SK-N-SH (cell line): ENCODE results near the gene TASOR2. TPM values are rescaled to one million over a fixed set of nuclear protein-coding genes. Genes with fewer than 3 reads are reported as not detected.

Experiments used
- CTCF ChIA-PET: fragments of 300-600, 350-600 bp; formaldehyde crosslinking; extraction: SDS; loops from one replicate; lab custom pipeline; 2021; lab: Yijun Ruan, JAX
- POLR2A ChIA-PET: fragments of 350-600 bp; sonication (Branson Sonifier 250); formaldehyde crosslinking; extraction: SDS; loops from one replicate; lab custom pipeline; 2020; ENCODE audit warnings: antibody characterized with exemption, inconsistent platforms; lab: Yijun Ruan, JAX
- DNase-seq: peaks from one replicate; pipeline ENCODE4 v3.0.0; 2012
- H2AFZ ChIP-seq: fragments of 200-600 bp; sonication (generic); 2 replicates; pipeline ENCODE4 v1.8.1; 2016; ENCODE audit warnings: antibody characterized with exemption, mild to moderate bottlenecking, low read depth
- H3F3A ChIP-seq: fragments of 200-600 bp; sonication (generic); replicated peaks from 2 replicates; pipeline ENCODE3; 2016; ENCODE audit warnings: antibody characterized with exemption, mild to moderate bottlenecking; ENCODE audit not compliant: insufficient read depth
- H3K27ac ChIP-seq, 2 experiments: fragments of 200-500 bp in 1 of 2; fragments of 200-600 bp in 1 of 2; sonication (Bioruptor generic) in 1 of 2; sonication (generic), shearing (Covaris generic) in 1 of 2; 2 replicates each; pipeline versions ENCODE4 v1.5.1 to v1.6.1; 2014 to 2016; ENCODE audit warnings: low read depth in 2 of 2, inconsistent platforms in 1 of 2, low read length in 1 of 2, mild to moderate bottlenecking in 1 of 2, mixed read lengths in 1 of 2
- H3K27me3 ChIP-seq: fragments of 200-600 bp; sonication (generic), shearing (Covaris generic); 2 replicates; pipeline ENCODE4 v1.6.1; 2016; ENCODE audit warnings: mixed run types; ENCODE audit not compliant: insufficient read depth
- H3K36me3 ChIP-seq, 2 experiments: fragments of 200-500 bp in 1 of 2; fragments of 200-600 bp in 1 of 2; sonication (Bioruptor generic) in 1 of 2; sonication (generic) in 1 of 2; replicated peaks in 1 of 2; 2 replicates each; pipeline versions ENCODE3 to v1.5.1; 2014 to 2016; ENCODE audit warnings: low read length in 1 of 2, mild to moderate bottlenecking in 1 of 2; ENCODE audit not compliant: insufficient read depth in 2 of 2, control insufficient read depth in 1 of 2
- H3K4me1 ChIP-seq, 2 experiments: fragments of 200-500 bp in 1 of 2; fragments of 200-600 bp in 1 of 2; sonication (Bioruptor generic) in 1 of 2; sonication (generic), shearing (Covaris generic) in 1 of 2; 2 replicates each; pipeline versions ENCODE4 v1.5.1 to v1.6.1; 2014 to 2016; ENCODE audit warnings: low read depth in 1 of 2, low read length in 1 of 2, mixed run types in 1 of 2; ENCODE audit not compliant: insufficient read depth in 2 of 2, control insufficient read depth in 1 of 2
- H3K4me2 ChIP-seq: fragments of 200-600 bp; sonication (generic), shearing (Covaris generic); 2 replicates; pipeline ENCODE4 v1.6.1; 2017; ENCODE audit warnings: mixed run types
- H3K4me3 ChIP-seq, 2 experiments: fragments of 200-500 bp in 1 of 2; fragments of 200-600 bp in 1 of 2; sonication (Bioruptor generic) in 1 of 2; sonication (generic), shearing (Covaris generic) in 1 of 2; 2 replicates each; pipeline versions ENCODE4 v1.5.1 to v1.8.1; 2014 to 2016; ENCODE audit warnings: low read depth in 2 of 2, inconsistent platforms in 1 of 2, low read length in 1 of 2, mild to moderate bottlenecking in 1 of 2, mixed read lengths in 1 of 2, moderate library complexity in 1 of 2
- H3K79me2 ChIP-seq: fragments of 200-600 bp; sonication (generic); 2 replicates; pipeline ENCODE4 v1.8.1; 2017; ENCODE audit warnings: mild to moderate bottlenecking; ENCODE audit not compliant: insufficient read depth
- H3K9ac ChIP-seq: fragments of 200-600 bp; sonication (generic); 2 replicates; pipeline ENCODE4 v1.6.1; 2017; ENCODE audit warnings: mixed run types
- H3K9me2 ChIP-seq: fragments of 200-600 bp; sonication (generic); 2 replicates; pipeline ENCODE4 v1.6.1; 2017; ENCODE audit warnings: mixed run types
- H3K9me3 ChIP-seq: fragments of 200-600 bp; sonication (generic); 2 replicates; pipeline ENCODE4 v1.6.1; 2017; ENCODE audit warnings: mixed run types, mild to moderate bottlenecking, moderate library complexity
- H4K20me1 ChIP-seq: fragments of 200-600 bp; sonication (generic); 2 replicates; pipeline ENCODE4 v1.6.1; 2017; ENCODE audit warnings: mild to moderate bottlenecking, mixed run types; ENCODE audit not compliant: insufficient read depth
- EP300 ChIP-seq, 2 experiments: IDR thresholded peaks; 2 replicates each; pipeline versions ENCODE4 v1.4.0 to v1.6.1; 2012; ENCODE audit warnings: borderline replicate concordance in 1 of 2, low read depth in 1 of 2, low read length in 1 of 2
- EZH2phosphoT487 ChIP-seq: fragments of 200-600 bp; sonication (generic); IDR thresholded peaks from 2 replicates; pipeline ENCODE4 v1.6.1; 2017; ENCODE audit warnings: low read depth, mixed run types, mild to moderate bottlenecking, antibody characterized with exemption, moderate library complexity, borderline replicate concordance
- FOSL2 ChIP-seq: IDR thresholded peaks from 2 replicates; pipeline ENCODE4 v1.4.0; 2012; ENCODE audit warnings: low read depth, mild to moderate bottlenecking, moderate library complexity, borderline replicate concordance
- FOXM1 ChIP-seq: IDR thresholded peaks from 2 replicates; pipeline ENCODE4 v1.4.0; 2012; ENCODE audit warnings: low read depth, mild to moderate bottlenecking
- MEF2A ChIP-seq: IDR thresholded peaks from 2 replicates; pipeline ENCODE4 v1.4.0; 2012; ENCODE audit warnings: low read depth, borderline replicate concordance
- RCOR1 ChIP-seq: fragments of 150-350 bp; IDR thresholded peaks from 2 replicates; pipeline ENCODE4 v1.6.1; 2017; ENCODE audit warnings: antibody characterized with exemption, low read length
- SIN3A ChIP-seq: IDR thresholded peaks from 2 replicates; pipeline ENCODE4 v1.6.1; 2012; ENCODE audit warnings: low read depth, mild to moderate bottlenecking, low read length, moderate library complexity, borderline replicate concordance
- SMC3 ChIP-seq: IDR thresholded peaks from 2 replicates; pipeline ENCODE4 v1.6.1; 2012; ENCODE audit warnings: low read depth, low read length, improper control_type of control experiment
- TAF1 ChIP-seq: IDR thresholded peaks from 2 replicates; pipeline ENCODE4 v1.6.1; 2012; ENCODE audit warnings: low read depth, mild to moderate bottlenecking, low read length, moderate library complexity, borderline replicate concordance
- YY1 ChIP-seq: IDR thresholded peaks from 2 replicates; pipeline ENCODE4 v1.4.0; 2012; ENCODE audit warnings: low read depth, mild to moderate bottlenecking
- WGBS: methylation state at CpG from one replicate; pipeline ENCODE4 v1.1.6; 2017; ENCODE audit warnings: low lambda C conversion rate; 5-methylcytosine and 5-hydroxymethylcytosine counted together
- polyA plus RNA-seq, 3 experiments: library from polyadenylated mRNA; depleted of rRNA; stranded (reverse); fragments of >200 nt; gene quantifications; 2 replicates each; pipeline ENCODE4 v1.2.3, GENCODE V29; 2012
- TF ChIP-seq, protein P1 (sequence below): fragments of 200-600 bp; sonication (generic); IDR thresholded peaks from 2 replicates; pipeline ENCODE4 v1.6.1; 2017; ENCODE audit warnings: antibody characterized with exemption, mild to moderate bottlenecking, moderate library complexity
- TF ChIP-seq, protein P2 (sequence below): fragments of 150-350 bp; IDR thresholded peaks from 2 replicates; pipeline ENCODE4 v1.6.1; 2016; ENCODE audit warnings: mild to moderate bottlenecking, low read depth, low read length
- TF ChIP-seq, protein P3 (sequence below): IDR thresholded peaks from 2 replicates; pipeline ENCODE4; 2012
- TF ChIP-seq, protein P4 (sequence below): IDR thresholded peaks from 2 replicates; pipeline ENCODE4 v1.6.1; 2012; ENCODE audit warnings: mild to moderate bottlenecking, low read depth, low read length, moderate library complexity

Gene TASOR2
- polyA plus RNA-seq, 1 of the 3 experiments (the other 2 are of a cell fraction) = 21.2 TPM

GRCh38 chr10:5688587-5688986, 3.9 kb downstream of the TASOR2 start:
- H3K4me3 ChIP-seq = no peak overlapping the region

GRCh38 chr10:5691786-5692185, 7.1 kb downstream of the TASOR2 start:
- ChIA-PET POLR2A (no interaction called here), CTCF (interaction anchor here (0.8 to 1.4 kb wide), 3 partner anchors 22 to 710 kb away, joined by 3 read pairs; no protein-coding TSS in a partner anchor)
- Histone ChIP-seq H3K4me3 (no peak overlapping the region), H3K9me3 (no peaks in the 10 kb centered on the region; the same call in 1 of the 2 replicates), H2AFZ (no peak overlapping the region), H3K4me1 (peaks cover 2 to 14% of the 10 kb centered on the region in 2 experiments; a peak in 3 of 4 replicates), H3K4me2 (no peak overlapping the region), H3K27ac (no peak overlapping the region), H3F3A (no peaks in the 10 kb centered on the region), H3K36me3 (peaks cover 0 to 19% of the 10 kb centered on the region in 2 experiments), H3K9ac (no peak overlapping the region), H4K20me1 (peaks cover 66% of the 10 kb centered on the region), H3K27me3 (no peaks in the 10 kb centered on the region), H3K9me2 (no peaks in the 10 kb centered on the region), H3K79me2 (peaks cover 100% of the 10 kb centered on the region)
- TF ChIP-seq TAF1 (no peak), RCOR1 (no peak), FOSL2 (no peak), EP300 (IDR thresholded peaks at IDR 0.05; ENCODE audit: borderline replicate concordance in 1 of 2, low read depth in 1 of 2, low read length in 1 of 2) (no peak), FOXM1 (no peak), YY1 (no peak)
- TF ChIP-seq, protein P1, sequence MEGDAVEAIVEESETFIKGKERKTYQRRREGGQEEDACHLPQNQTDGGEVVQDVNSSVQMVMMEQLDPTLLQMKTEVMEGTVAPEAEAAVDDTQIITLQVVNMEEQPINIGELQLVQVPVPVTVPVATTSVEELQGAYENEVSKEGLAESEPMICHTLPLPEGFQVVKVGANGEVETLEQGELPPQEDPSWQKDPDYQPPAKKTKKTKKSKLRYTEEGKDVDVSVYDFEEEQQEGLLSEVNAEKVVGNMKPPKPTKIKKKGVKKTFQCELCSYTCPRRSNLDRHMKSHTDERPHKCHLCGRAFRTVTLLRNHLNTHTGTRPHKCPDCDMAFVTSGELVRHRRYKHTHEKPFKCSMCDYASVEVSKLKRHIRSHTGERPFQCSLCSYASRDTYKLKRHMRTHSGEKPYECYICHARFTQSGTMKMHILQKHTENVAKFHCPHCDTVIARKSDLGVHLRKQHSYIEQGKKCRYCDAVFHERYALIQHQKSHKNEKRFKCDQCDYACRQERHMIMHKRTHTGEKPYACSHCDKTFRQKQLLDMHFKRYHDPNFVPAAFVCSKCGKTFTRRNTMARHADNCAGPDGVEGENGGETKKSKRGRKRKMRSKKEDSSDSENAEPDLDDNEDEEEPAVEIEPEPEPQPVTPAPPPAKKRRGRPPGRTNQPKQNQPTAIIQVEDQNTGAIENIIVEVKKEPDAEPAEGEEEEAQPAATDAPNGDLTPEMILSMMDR = no peak
- TF ChIP-seq, protein P2, sequence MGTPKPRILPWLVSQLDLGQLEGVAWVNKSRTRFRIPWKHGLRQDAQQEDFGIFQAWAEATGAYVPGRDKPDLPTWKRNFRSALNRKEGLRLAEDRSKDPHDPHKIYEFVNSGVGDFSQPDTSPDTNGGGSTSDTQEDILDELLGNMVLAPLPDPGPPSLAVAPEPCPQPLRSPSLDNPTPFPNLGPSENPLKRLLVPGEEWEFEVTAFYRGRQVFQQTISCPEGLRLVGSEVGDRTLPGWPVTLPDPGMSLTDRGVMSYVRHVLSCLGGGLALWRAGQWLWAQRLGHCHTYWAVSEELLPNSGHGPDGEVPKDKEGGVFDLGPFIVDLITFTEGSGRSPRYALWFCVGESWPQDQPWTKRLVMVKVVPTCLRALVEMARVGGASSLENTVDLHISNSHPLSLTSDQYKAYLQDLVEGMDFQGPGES = no peak
- TF ChIP-seq, protein P3, sequence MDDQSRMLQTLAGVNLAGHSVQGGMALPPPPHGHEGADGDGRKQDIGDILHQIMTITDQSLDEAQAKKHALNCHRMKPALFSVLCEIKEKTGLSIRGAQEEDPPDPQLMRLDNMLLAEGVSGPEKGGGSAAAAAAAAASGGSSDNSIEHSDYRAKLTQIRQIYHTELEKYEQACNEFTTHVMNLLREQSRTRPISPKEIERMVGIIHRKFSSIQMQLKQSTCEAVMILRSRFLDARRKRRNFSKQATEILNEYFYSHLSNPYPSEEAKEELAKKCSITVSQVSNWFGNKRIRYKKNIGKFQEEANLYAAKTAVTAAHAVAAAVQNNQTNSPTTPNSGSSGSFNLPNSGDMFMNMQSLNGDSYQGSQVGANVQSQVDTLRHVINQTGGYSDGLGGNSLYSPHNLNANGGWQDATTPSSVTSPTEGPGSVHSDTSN = no peak
- no peak for DNase-seq
- 83% methylated on average over 8 of the region's 8 CpGs for WGBS

More at GRCh38 chr10:5688587-5688986, 3.9 kb downstream of the TASOR2 start:
- Histone ChIP-seq H2AFZ (no peak overlapping the region), H3K27me3 (no peaks in the 10 kb centered on the region), H3K4me2 (no peak overlapping the region), H3K79me2 (peaks cover 89% of the 10 kb centered on the region), H3K27ac (no peak overlapping the region)
- CTCF ChIA-PET = interaction anchor here (0.7 kb wide), 1 partner anchor 99 kb away, joined by 3 read pairs; no protein-coding TSS in a partner anchor
- no peak for TF ChIP-seq SMC3
- TF ChIP-seq FOXM1 = no peak
- TF ChIP-seq EZH2phosphoT487 = no peak
- TF ChIP-seq, protein P4, sequence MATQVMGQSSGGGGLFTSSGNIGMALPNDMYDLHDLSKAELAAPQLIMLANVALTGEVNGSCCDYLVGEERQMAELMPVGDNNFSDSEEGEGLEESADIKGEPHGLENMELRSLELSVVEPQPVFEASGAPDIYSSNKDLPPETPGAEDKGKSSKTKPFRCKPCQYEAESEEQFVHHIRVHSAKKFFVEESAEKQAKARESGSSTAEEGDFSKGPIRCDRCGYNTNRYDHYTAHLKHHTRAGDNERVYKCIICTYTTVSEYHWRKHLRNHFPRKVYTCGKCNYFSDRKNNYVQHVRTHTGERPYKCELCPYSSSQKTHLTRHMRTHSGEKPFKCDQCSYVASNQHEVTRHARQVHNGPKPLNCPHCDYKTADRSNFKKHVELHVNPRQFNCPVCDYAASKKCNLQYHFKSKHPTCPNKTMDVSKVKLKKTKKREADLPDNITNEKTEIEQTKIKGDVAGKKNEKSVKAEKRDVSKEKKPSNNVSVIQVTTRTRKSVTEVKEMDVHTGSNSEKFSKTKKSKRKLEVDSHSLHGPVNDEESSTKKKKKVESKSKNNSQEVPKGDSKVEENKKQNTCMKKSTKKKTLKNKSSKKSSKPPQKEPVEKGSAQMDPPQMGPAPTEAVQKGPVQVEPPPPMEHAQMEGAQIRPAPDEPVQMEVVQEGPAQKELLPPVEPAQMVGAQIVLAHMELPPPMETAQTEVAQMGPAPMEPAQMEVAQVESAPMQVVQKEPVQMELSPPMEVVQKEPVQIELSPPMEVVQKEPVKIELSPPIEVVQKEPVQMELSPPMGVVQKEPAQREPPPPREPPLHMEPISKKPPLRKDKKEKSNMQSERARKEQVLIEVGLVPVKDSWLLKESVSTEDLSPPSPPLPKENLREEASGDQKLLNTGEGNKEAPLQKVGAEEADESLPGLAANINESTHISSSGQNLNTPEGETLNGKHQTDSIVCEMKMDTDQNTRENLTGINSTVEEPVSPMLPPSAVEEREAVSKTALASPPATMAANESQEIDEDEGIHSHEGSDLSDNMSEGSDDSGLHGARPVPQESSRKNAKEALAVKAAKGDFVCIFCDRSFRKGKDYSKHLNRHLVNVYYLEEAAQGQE = no peak
- TF ChIP-seq EP300 (IDR thresholded peaks at IDR 0.05; ENCODE audit: borderline replicate concordance in 1 of 2, low read depth in 1 of 2, low read length in 1 of 2) = no peak
- TF ChIP-seq, protein P3 = no peak
- TF ChIP-seq MEF2A = no peak
- no peak for TF ChIP-seq SIN3A
- TF ChIP-seq, all 33 proteins: peak for 0
- Histone ChIP-seq H3K9me2 (no peaks in the 10 kb centered on the region), H3K9me3 (no peaks in the 10 kb centered on the region; the same call in 1 of the 2 replicates), H3K9ac (no peak overlapping the region), H3K4me1 (peaks cover 8 to 14% of the 10 kb centered on the region in 2 experiments), H4K20me1 (peaks cover 53% of the 10 kb centered on the region), H3F3A (peaks cover 8% of the 10 kb centered on the region), H3K36me3 (peaks cover 0 to 20% of the 10 kb centered on the region in 2 experiments)
- WGBS = 98% methylated on average over 3 of the region's 3 CpGs
- POLR2A ChIA-PET = no interaction called here
- DNase-seq = no peak
